Caco-2 (cell line): Measurements from ENCODE around the gene KLF6. TPM values are rescaled to one million over a fixed set of nuclear protein-coding genes. Genes with fewer than 3 reads are reported as not detected.
A peak's percentile ranks its signal among the peaks of the same experiment; 100 is the strongest.

Experiments
- BruUV-seq: library from RNA; stranded (reverse); fragments of 400-500 nt; replicated peaks from 2 replicates; lab custom pipeline; 2021; lab: Mats Ljungman, UMichigan
- CTCF ChIA-PET: fragments of 300-600 bp; sonication (Branson Sonifier 250); formaldehyde crosslinking; loops from one replicate; lab custom pipeline; 2022; ENCODE audit warnings: antibody characterized with exemption; lab: Charles Lee
- POLR2A ChIA-PET: fragments of 300-600 bp; sonication (Branson Sonifier 250); formaldehyde crosslinking; loops from one replicate; lab custom pipeline; 2022; ENCODE audit warnings: antibody characterized with exemption; lab: Charles Lee
- DNase-seq, 2 experiments: peaks; one replicate each; pipeline versions ENCODE4 v3.0.0 to v3.0.0-alpha.2; 2020 to 2022
- H3K27me3 ChIP-seq: replicated peaks from 2 replicates; pipeline ENCODE4 v1.6.0; 2011; ENCODE audit warnings: low read length; ENCODE audit not compliant: control insufficient read depth, insufficient read depth
- H3K36me3 ChIP-seq: 2 replicates; pipeline ENCODE4 v1.5.1; 2011; ENCODE audit warnings: low read length; ENCODE audit not compliant: control insufficient read depth, insufficient read depth
- H3K4me1 ChIP-seq: fragments of 250-450 bp; sonication (Bioruptor Pico); 2 replicates; pipeline ENCODE4 v1.5.1; 2020; ENCODE audit warnings: mild to moderate bottlenecking
- H3K4me3 ChIP-seq: 2 replicates; pipeline ENCODE4 v1.5.1; 2011; ENCODE audit warnings: low read depth, mild to moderate bottlenecking, control low read depth, low read length
- H3K9me3 ChIP-seq: fragments of 250-450 bp; sonication (Bioruptor Pico); 2 replicates; pipeline ENCODE4 v1.5.1; 2020; ENCODE audit warnings: mild to moderate bottlenecking, moderate library complexity
- H3K27ac Mint-ChIP-seq: one replicate; pipeline ENCODE4 v1.8.0; 2022; ENCODE audit warnings: mixed read lengths; ENCODE audit not compliant: unreplicated experiment
- H3K27me3 Mint-ChIP-seq: one replicate; pipeline ENCODE4 v1.8.0; 2022; ENCODE audit warnings: mixed read lengths; ENCODE audit not compliant: insufficient read depth, unreplicated experiment
- H3K36me3 Mint-ChIP-seq: one replicate; pipeline ENCODE4 v1.8.0; 2022; ENCODE audit warnings: mild to moderate bottlenecking, mixed read lengths; ENCODE audit not compliant: insufficient read depth, unreplicated experiment
- H3K4me1 Mint-ChIP-seq: one replicate; pipeline ENCODE4 v1.8.0; 2022; ENCODE audit warnings: low read depth, mixed read lengths; ENCODE audit not compliant: unreplicated experiment
- H3K4me3 Mint-ChIP-seq: one replicate; pipeline ENCODE4 v1.8.0; 2022; ENCODE audit warnings: mild to moderate bottlenecking, moderate library complexity, mixed read lengths; ENCODE audit not compliant: unreplicated experiment
- H3K9me3 Mint-ChIP-seq: one replicate; pipeline ENCODE4 v1.8.0; 2022; ENCODE audit warnings: mixed read lengths; ENCODE audit not compliant: unreplicated experiment
- intact Hi-C: fragments of 100-400 bp; cut with micrococcal nuclease; formaldehyde crosslinking; loops from one replicate; pipeline ENCODE4 v1.10.0; 2022; ENCODE audit not compliant: unreplicated experiment
- total RNA-seq: library from RNA; stranded (reverse); gene quantifications from 2 replicates; pipeline ENCODE4 v1.2.3, GENCODE V29; 2022
- TF ChIP-seq, protein P1 (sequence below), 2 experiments: fragments of 200-600 bp in 1 of 2; IDR thresholded peaks; 1 replicate in 1 of 2; 2 replicates in 1 of 2; pipeline versions ENCODE4 v1.5.1 to v1.8.0; 2011 to 2022; ENCODE audit warnings: antibody characterized with exemption in 1 of 2, control low read depth in 1 of 2, inconsistent platforms in 1 of 2, low read depth in 1 of 2, low read length in 1 of 2, mild to moderate bottlenecking in 1 of 2, moderate library complexity in 1 of 2; ENCODE audit not compliant: insufficient read depth in 1 of 2, severe bottlenecking in 1 of 2, unreplicated experiment in 1 of 2

KLF6 gene
- total RNA-seq, 1 experiment from 2014 or later: 84.5 TPM

DNA sequence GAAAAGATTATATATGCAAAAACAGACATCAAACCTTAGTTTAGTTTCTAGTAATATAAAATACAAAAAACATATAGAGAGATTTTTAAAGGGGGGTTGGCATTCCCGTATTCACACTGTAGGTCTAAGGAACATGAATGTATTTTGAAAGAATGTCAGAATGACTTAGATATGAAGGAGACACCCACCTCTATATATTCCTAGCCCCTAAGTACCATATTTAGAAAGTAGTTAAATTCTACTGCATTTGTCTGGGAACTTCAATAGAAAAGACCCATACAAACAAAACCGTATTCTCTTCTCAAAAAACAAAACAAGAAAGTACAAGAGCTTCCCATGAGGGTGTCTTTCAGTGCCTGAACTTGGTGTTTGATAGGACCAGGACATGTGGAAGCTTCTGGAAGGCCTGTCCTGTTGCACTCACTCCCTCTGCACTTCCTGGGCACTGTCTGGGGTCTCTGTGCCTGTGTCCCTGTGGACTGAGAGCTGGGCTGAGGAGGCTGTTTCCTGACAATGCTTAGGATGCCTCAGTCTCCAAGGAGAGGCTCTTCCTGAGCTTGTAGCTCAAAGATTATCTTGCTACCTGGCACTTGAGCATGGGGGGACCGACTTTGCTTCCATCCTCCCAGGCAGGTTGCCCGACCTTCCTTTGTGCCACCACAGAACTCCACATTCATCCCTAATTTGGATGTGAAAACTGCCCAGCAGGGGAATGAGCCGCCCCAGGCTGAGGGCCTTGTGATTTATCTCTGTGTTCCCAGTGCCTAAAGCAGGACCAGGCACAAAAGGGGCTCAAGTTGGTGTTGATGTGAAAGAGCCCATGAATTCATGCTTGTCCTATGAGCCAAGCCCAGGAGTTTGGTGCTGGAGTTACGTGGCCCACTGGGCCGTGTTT is 44.4 kb upstream of the KLF6 start:
- no TSS peak for BruUV-seq
- H3K4me1 Mint-ChIP-seq: peaks cover 63% of the 10 kb centered on the region

DNA sequence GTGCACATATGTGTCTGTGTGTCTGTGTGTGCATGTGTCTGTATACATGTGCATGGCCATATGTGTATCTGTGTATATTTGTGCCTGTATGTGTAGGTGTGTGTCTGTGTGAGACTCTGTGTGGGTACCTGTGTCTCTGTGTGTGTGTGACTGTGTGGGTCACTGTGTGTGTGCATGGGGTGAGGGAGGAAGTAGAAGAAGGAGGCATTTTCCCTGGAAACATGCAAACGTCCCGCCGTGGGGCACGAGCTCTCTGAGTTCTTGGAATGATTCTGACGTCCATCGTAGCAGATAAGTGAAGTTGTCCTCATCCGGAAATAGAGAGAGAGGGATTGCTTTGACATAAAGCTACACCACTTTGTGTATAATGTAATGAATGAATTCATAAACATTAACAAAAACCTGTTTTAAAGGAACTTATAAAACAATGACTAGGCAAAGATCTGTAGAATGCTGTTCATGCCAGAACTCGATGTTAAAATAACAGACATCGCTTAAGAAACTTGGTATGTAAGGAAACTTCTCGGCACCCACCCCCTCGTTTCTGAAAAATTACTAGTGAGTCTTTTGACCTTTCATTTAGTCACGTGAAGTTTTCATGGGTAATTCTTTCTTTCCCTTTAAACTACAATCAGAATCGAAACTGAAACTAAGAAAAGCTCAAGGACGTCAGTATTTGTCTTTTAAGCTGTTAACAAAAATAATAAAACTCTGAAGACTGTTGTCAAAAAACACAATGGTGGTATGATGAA is 43.6 kb upstream of the KLF6 start:
- H3K27me3 ChIP-seq: no peaks in the 10 kb centered on the region
- peaks cover 84% of the 10 kb centered on the region for H3K4me1 ChIP-seq
- Mint-ChIP-seq H3K27ac (peak overlapping the region; percentile 94), H3K4me1 (peaks cover 70% of the 10 kb centered on the region), H3K36me3 (peaks cover 8% of the 10 kb centered on the region), H3K27me3 (no peaks in the 10 kb centered on the region), H3K4me3 (peak overlapping the region; percentile 53), H3K9me3 (no peaks in the 10 kb centered on the region)
- BruUV-seq: no TSS peak
- H3K9me3 ChIP-seq: no peaks in the 10 kb centered on the region
- ChIA-PET CTCF (interaction anchor here (0.6 kb wide), 1 partner anchor 19 kb away, joined by 3 read pairs; no protein-coding TSS in a partner anchor), POLR2A (interaction anchor here (0.6 to 2.1 kb wide), 4 partner anchors 9 to 46 kb away, joined by 5 to 12 read pairs (median 7); partner anchors contain the start of gene KLF6)
- TF ChIP-seq, protein P1, sequence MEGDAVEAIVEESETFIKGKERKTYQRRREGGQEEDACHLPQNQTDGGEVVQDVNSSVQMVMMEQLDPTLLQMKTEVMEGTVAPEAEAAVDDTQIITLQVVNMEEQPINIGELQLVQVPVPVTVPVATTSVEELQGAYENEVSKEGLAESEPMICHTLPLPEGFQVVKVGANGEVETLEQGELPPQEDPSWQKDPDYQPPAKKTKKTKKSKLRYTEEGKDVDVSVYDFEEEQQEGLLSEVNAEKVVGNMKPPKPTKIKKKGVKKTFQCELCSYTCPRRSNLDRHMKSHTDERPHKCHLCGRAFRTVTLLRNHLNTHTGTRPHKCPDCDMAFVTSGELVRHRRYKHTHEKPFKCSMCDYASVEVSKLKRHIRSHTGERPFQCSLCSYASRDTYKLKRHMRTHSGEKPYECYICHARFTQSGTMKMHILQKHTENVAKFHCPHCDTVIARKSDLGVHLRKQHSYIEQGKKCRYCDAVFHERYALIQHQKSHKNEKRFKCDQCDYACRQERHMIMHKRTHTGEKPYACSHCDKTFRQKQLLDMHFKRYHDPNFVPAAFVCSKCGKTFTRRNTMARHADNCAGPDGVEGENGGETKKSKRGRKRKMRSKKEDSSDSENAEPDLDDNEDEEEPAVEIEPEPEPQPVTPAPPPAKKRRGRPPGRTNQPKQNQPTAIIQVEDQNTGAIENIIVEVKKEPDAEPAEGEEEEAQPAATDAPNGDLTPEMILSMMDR (IDR thresholded peaks at IDR 0.05; ENCODE audit: insufficient read depth in 1 of 2, low read depth in 1 of 2, low read length in 1 of 2, severe bottlenecking in 1 of 2, unreplicated experiment in 1 of 2): no peak
- H3K4me3 ChIP-seq: no peak overlapping the region
- H3K36me3 ChIP-seq: no peaks in the 10 kb centered on the region
- intact Hi-C loops: no loop called here
- no peak for DNase-seq

More for the DNA sequence above, 44.4 kb upstream of the KLF6 start:
- no peak for DNase-seq
- intact Hi-C loops: loop anchor here (2.0 kb wide), 1 partner anchor 51 kb away; no protein-coding TSS in a partner anchor
- Mint-ChIP-seq H3K4me3 (peak overlapping the region; percentile 53), H3K27ac (peak overlapping the region; percentile 94), H3K27me3 (no peaks in the 10 kb centered on the region), H3K36me3 (peaks cover 8% of the 10 kb centered on the region), H3K9me3 (no peaks in the 10 kb centered on the region)
- H3K27me3 ChIP-seq: no peaks in the 10 kb centered on the region
- H3K9me3 ChIP-seq: no peaks in the 10 kb centered on the region
- POLR2A ChIA-PET: interaction anchor here (0.6 to 2.1 kb wide), 4 partner anchors 8 to 47 kb away, joined by 5 to 12 read pairs (median 7); partner anchors contain the start of gene KLF6
- TF ChIP-seq, protein P1 (IDR thresholded peaks at IDR 0.05; ENCODE audit: insufficient read depth in 1 of 2, low read depth in 1 of 2, low read length in 1 of 2, severe bottlenecking in 1 of 2, unreplicated experiment in 1 of 2): no peak
- peaks cover 76% of the 10 kb centered on the region for H3K4me1 ChIP-seq
- no peaks in the 10 kb centered on the region for H3K36me3 ChIP-seq
- CTCF ChIA-PET: no interaction called here
- no peak overlapping the region for H3K4me3 ChIP-seq
